ENCODE results near the gene TM7SF2. TPM values are rescaled to one million over a fixed set of nuclear protein-coding genes. Genes with fewer than 3 reads are reported as not detected.

TM7SF2 gene
- total RNA-seq, 4 donors from 2014 or later, result 29.4 to 59.5 (median 42.3) TPM

- no peak overlapping the region for H3K4me3 ChIP-seq
- no peaks in the 10 kb centered on the region for H3K9me3 ChIP-seq
- in situ Hi-C loops (cut with MboI; ENCODE audit: low pct_ligation_motif_present in 1 of 4, low pct_unique_long_range_greater_than_20kb in 1 of 4, low sequenced_read_pairs in 3 of 4) (no loop called here), intact Hi-C loops (cut with DNase I; ENCODE audit: low total_unique reads) (loop anchor here (5.0 kb wide), 1 partner anchor 88 kb away; the partner anchor contains the start of gene SNX15)
- TF ChIP-seq POLR2A (IDR thresholded peaks at IDR 0.05) (no peak), CTCF (IDR thresholded peaks at IDR 0.05) (no peak), POLR2AphosphoS5 (IDR thresholded peaks at IDR 0.05) (no peak), EP300 (IDR thresholded peaks at IDR 0.05; ENCODE audit: low read depth) (no peak)
- H3K4me1 ChIP-seq, result peaks cover 20 to 55% (median 34%) of the 10 kb centered on the region in 4 donors
- DNase-seq, result no peak
- H3K27me3 ChIP-seq, result no peaks in the 10 kb centered on the region
- H3K27ac ChIP-seq, result no peak overlapping the region
- 99% methylated on average over 18 of the region's 21 CpGs; no CpG with 5 or more reads in 1 of the 2 donors for WGBS, 2 donors (ENCODE audit: low coverage in 1 of 2)
- peaks cover 0 to 19% (median 3%) of the 10 kb centered on the region in 4 donors for H3K36me3 ChIP-seq
Measured at GRCh38 chr11:65115361-65116082, 3.9 kb downstream of the TM7SF2 start.

- Histone ChIP-seq H3K27me3 (no peaks in the 10 kb centered on the region), H3K27ac (peak overlapping the region; percentile 86 to 94 (median 92)), H3K9me3 (no peaks in the 10 kb centered on the region), H3K36me3 (peaks cover 0 to 21% (median 5%) of the 10 kb centered on the region in 4 donors), H3K4me1 (peaks cover 26 to 55% (median 41%) of the 10 kb centered on the region in 4 donors), H3K4me3 (peak overlapping the region; percentile 61 to 86 (median 81))
- in situ Hi-C loops (cut with MboI; ENCODE audit: low pct_ligation_motif_present in 1 of 4, low pct_unique_long_range_greater_than_20kb in 1 of 4, low sequenced_read_pairs in 3 of 4), result no loop called here
- intact Hi-C loops (cut with DNase I; ENCODE audit: low total_unique reads), result loop anchor here (5.0 kb wide), 1 partner anchor 89 kb away; the partner anchor contains the start of gene SNX15
- WGBS, 2 donors (ENCODE audit: low coverage in 1 of 2), result 19% methylated on average over 49 of the region's 68 CpGs; no CpG with 5 or more reads in 1 of the 2 donors
- no peak for DNase-seq
- no peak for TF ChIP-seq POLR2A (IDR thresholded peaks at IDR 0.05)
- peak in 1 of 3 donors; percentile 19 for TF ChIP-seq POLR2AphosphoS5 (IDR thresholded peaks at IDR 0.05)
Measured at GRCh38 chr11:65116370-65117205, 4.9 kb downstream of the TM7SF2 start.

GRCh38 chr11:65117206-65118096 lies 5.8 kb downstream of the TM7SF2 start, which contains the start of gene ZNHIT2:
Gene ZNHIT2, minus strand, starts transcription at chr11:65117701. Its CDS starts 48 bp downstream, at chr11:65117653.
- intact Hi-C loops (cut with DNase I; ENCODE audit: low total_unique reads), result loop anchor here (5.0 kb wide), 1 partner anchor 90 kb away; the partner anchor contains the start of gene SNX15
- Histone ChIP-seq H3K36me3 (peaks cover 0 to 21% (median 5%) of the 10 kb centered on the region in 4 donors), H3K9me3 (no peaks in the 10 kb centered on the region), H3K4me1 (peaks cover 26 to 48% (median 34%) of the 10 kb centered on the region in 4 donors), H3K4me3 (peak within 1 kb of the TSS; percentile 61 to 86 (median 81)), H3K27me3 (no peaks in the 10 kb centered on the region), H3K27ac (peak within 1 kb of the TSS; percentile 86 to 94 (median 92))
- peak; percentile 67 to 88 (median 88) for TF ChIP-seq POLR2AphosphoS5 (IDR thresholded peaks at IDR 0.05)
- peak; percentile 73 for TF ChIP-seq POLR2A (IDR thresholded peaks at IDR 0.05)
- TF ChIP-seq CTCF (IDR thresholded peaks at IDR 0.05), result peak; percentile 86 to 99 (median 94)
- TF ChIP-seq EP300 (IDR thresholded peaks at IDR 0.05; ENCODE audit: low read depth), result no peak
- peak; percentile 100 for DNase-seq
- WGBS, 2 donors (ENCODE audit: low coverage in 1 of 2), result 0 to 1% methylated on average over 2 to 38 of the region's 89 CpGs
- in situ Hi-C loops (cut with MboI; ENCODE audit: low pct_ligation_motif_present in 1 of 4, low pct_unique_long_range_greater_than_20kb in 1 of 4, low sequenced_read_pairs in 3 of 4), result no loop called here
